HG02588 (cell line): ENCODE measurements around the gene CRHR1.
"Not testable (repeated sequence)": the region's sequence is repeated elsewhere in the genome, so short reads cannot be mapped to it uniquely, and the experiment has no call there.

Experiments used
- ATAC-seq: cut with Tn5 transposase; IDR thresholded peaks from one replicate; pipeline ENCODE4 v1.9.1; 2021; ENCODE audit warnings: mild to moderate bottlenecking, moderate library complexity; ENCODE audit not compliant: unreplicated experiment

CRHR1 gene

GRCh38 chr17:45857977-45858708 lies 74.0 kb downstream of the CRHR1 start:
- ATAC-seq: no peak

GRCh38 chr17:45861165-45861564 lies 77.0 kb downstream of the CRHR1 start:
- ATAC-seq: no peak

- not testable (repeated sequence) for ATAC-seq
Observed at GRCh38 chr17:45862127-45862526, 78.0 kb downstream of the CRHR1 start.

GRCh38 chr17:45863857-45864654 lies 79.9 kb downstream of the CRHR1 start:
- no peak for ATAC-seq

- no peak for ATAC-seq
Observed at GRCh38 chr17:45867171-45867570, 83.1 kb downstream of the CRHR1 start.

GRCh38 chr17:45867702-45868101 lies 83.6 kb downstream of the CRHR1 start:
- no peak for ATAC-seq

- ATAC-seq: no peak
Observed at GRCh38 chr17:45868276-45868675, 84.2 kb downstream of the CRHR1 start.

GRCh38 chr17:45869676-45870341 lies 85.7 kb downstream of the CRHR1 start:
- ATAC-seq: no peak

GRCh38 chr17:45870342-45870974 lies 86.3 kb downstream of the CRHR1 start:
- no peak for ATAC-seq

GRCh38 chr17:45871718-45872117 lies 87.6 kb downstream of the CRHR1 start:
- ATAC-seq: no peak

GRCh38 chr17:45873728-45874127 lies 89.6 kb downstream of the CRHR1 start:
- no peak for ATAC-seq

- ATAC-seq: no peak
Observed at GRCh38 chr17:45874151-45874550, 90.0 kb downstream of the CRHR1 start.

GRCh38 chr17:45876539-45876938 lies 92.4 kb downstream of the CRHR1 start:
- no peak for ATAC-seq

GRCh38 chr17:45877467-45877866 lies 93.3 kb downstream of the CRHR1 start:
- ATAC-seq: no peak

- ATAC-seq: no peak
Observed at GRCh38 chr17:45883063-45883462, 98.9 kb downstream of the CRHR1 start.
